ENCODE measurements around the gene SAT2. TPM values are rescaled to one million over a fixed set of nuclear protein-coding genes. Genes with fewer than 3 reads are reported as not detected.

The SAT2 gene
- total RNA-seq, 1 experiment from 2014 or later = 54.9 TPM

GRCh38 chr17:7580604-7581575, 46.7 kb downstream of the SAT2 start:
- Histone ChIP-seq H3K27ac (ENCODE audit: low read depth, low read length) (no peak overlapping the region), H3K27me3 (ENCODE audit: insufficient read depth, low read length) (no peaks in the 10 kb centered on the region), H2AFZ (ENCODE audit: low read depth, low read length, poor library complexity, severe bottlenecking) (no peak overlapping the region), H3K36me3 (ENCODE audit: control insufficient read depth in 1 of 2, insufficient read depth in 2 of 2, low read length in 2 of 2) (peaks cover 17 to 34% of the 10 kb centered on the region in 2 experiments), H3K79me2 (ENCODE audit: insufficient read depth, low read length) (peaks cover 66% of the 10 kb centered on the region), H3K9me2 (ENCODE audit: insufficient read depth) (no peaks in the 10 kb centered on the region), H4K20me1 (ENCODE audit: insufficient read depth) (peaks cover 14% of the 10 kb centered on the region; the same call in 1 of the 2 replicates), H3K4me1 (ENCODE audit: control insufficient read depth in 1 of 2, insufficient read depth in 2 of 2, low read length in 2 of 2) (peaks cover 14 to 72% of the 10 kb centered on the region in 2 experiments), H3K9me3 (ENCODE audit: control insufficient read depth in 1 of 2, insufficient read depth in 1 of 2, low read depth in 1 of 2, low read length in 2 of 2) (no peaks in the 10 kb centered on the region), H3K4me2 (ENCODE audit: low read length) (peak overlapping the region; percentile 58; the same call in 1 of the 2 replicates), H3K4me3 (replicated peaks in 1 of 2; ENCODE audit: low read depth in 1 of 2, low read length in 2 of 2) (no peak overlapping the region), H3K9ac (ENCODE audit: low read length) (no peak overlapping the region)
- RAD21 ChIA-PET (ENCODE audit: low non-redundant PET in 1 of 2, low total read pairs in 2 of 2, uncharacterized antibody in 2 of 2, unreplicated experiment in 2 of 2) = no interaction called here
- ATAC-seq (no peak), DNase-seq (ENCODE audit: low read depth, low spot score) (no peak)
- POLR2A ChIA-PET = interaction anchor here (1.1 kb wide), 1 partner anchor 106 kb away, joined by 4 read pairs; the partner anchor contains the start of gene TP53
- TF ChIP-seq CBX3 (IDR thresholded peaks at IDR 0.05; ENCODE audit: low read depth) = no peak
- TF ChIP-seq POLR2A (IDR thresholded peaks at IDR 0.05; ENCODE audit: borderline replicate concordance, extremely low read depth, insufficient read depth, insufficient read length) = no peak
- TF ChIP-seq FOSL1 (IDR thresholded peaks at IDR 0.05; ENCODE audit: low read depth) = no peak
- no peak for TF ChIP-seq JUND (IDR thresholded peaks at IDR 0.05)
- TF ChIP-seq, protein P1, sequence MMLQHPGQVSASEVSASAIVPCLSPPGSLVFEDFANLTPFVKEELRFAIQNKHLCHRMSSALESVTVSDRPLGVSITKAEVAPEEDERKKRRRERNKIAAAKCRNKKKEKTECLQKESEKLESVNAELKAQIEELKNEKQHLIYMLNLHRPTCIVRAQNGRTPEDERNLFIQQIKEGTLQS (IDR thresholded peaks at IDR 0.05) = no peak
- TF ChIP-seq EGR1 (IDR thresholded peaks at IDR 0.05; ENCODE audit: low read depth) = no peak
- no peak for TF ChIP-seq ZFX (IDR thresholded peaks at IDR 0.05)
- TF ChIP-seq, protein P2, sequence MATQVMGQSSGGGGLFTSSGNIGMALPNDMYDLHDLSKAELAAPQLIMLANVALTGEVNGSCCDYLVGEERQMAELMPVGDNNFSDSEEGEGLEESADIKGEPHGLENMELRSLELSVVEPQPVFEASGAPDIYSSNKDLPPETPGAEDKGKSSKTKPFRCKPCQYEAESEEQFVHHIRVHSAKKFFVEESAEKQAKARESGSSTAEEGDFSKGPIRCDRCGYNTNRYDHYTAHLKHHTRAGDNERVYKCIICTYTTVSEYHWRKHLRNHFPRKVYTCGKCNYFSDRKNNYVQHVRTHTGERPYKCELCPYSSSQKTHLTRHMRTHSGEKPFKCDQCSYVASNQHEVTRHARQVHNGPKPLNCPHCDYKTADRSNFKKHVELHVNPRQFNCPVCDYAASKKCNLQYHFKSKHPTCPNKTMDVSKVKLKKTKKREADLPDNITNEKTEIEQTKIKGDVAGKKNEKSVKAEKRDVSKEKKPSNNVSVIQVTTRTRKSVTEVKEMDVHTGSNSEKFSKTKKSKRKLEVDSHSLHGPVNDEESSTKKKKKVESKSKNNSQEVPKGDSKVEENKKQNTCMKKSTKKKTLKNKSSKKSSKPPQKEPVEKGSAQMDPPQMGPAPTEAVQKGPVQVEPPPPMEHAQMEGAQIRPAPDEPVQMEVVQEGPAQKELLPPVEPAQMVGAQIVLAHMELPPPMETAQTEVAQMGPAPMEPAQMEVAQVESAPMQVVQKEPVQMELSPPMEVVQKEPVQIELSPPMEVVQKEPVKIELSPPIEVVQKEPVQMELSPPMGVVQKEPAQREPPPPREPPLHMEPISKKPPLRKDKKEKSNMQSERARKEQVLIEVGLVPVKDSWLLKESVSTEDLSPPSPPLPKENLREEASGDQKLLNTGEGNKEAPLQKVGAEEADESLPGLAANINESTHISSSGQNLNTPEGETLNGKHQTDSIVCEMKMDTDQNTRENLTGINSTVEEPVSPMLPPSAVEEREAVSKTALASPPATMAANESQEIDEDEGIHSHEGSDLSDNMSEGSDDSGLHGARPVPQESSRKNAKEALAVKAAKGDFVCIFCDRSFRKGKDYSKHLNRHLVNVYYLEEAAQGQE (IDR thresholded peaks at IDR 0.05; ENCODE audit: low read depth) = no peak
- no peak for TF ChIP-seq CTCF (IDR thresholded peaks at IDR 0.05 in 2 of 3, conservative IDR thresholded peaks at IDR 0.05 in 1 of 3; ENCODE audit: borderline replicate concordance in 1 of 3, insufficient read depth in 1 of 3, low read depth in 2 of 3, low read length in 2 of 3)
- BruUV-seq (replicated peaks) = no TSS peak
- intact Hi-C loops (cut with micrococcal nuclease) = loop anchor here (5.0 kb wide), 1 partner anchor 256 kb away; no protein-coding TSS in a partner anchor
- CTCF ChIA-PET = interaction anchor here (0.7 kb wide), 1 partner anchor 32 kb away, joined by 3 read pairs; the partner anchor contains the start of gene TNFSF12

Data from HCT116 (cell line).